B cell (primary cell): Measurements from ENCODE around the gene GULP1. TPM values are rescaled to one million over a fixed set of nuclear protein-coding genes. Genes with fewer than 3 reads are reported as not detected.

ENCODE experiments used
- ATAC-seq: fragments of 200-7000 bp; cut with Tn5 transposase; one replicate; pipeline ENCODE4 v1.10.0; 2021; ENCODE audit warnings: low read depth, mild to moderate bottlenecking, moderate number of reproducible peaks, moderate library complexity
- CTCF ChIA-PET: fragments of 350-600 bp; sonication (Branson Sonifier 250); formaldehyde crosslinking; loops from one replicate; lab custom pipeline; 2021; ENCODE audit warnings: antibody characterized with exemption, inconsistent platforms; lab: Charles Lee
- POLR2A ChIA-PET: fragments of 350-600 bp; sonication (Branson Sonifier 250); formaldehyde crosslinking; loops from one replicate; lab custom pipeline; 2021; ENCODE audit warnings: antibody characterized with exemption; lab: Charles Lee
- DNase-seq: peaks from one replicate; pipeline ENCODE4 v3.0.0; 2013
- H2AFZ ChIP-seq: 2 replicates; pipeline ENCODE4 v1.6.1; 2012; ENCODE audit warnings: mild to moderate bottlenecking, low read depth, low read length; ENCODE audit not compliant: insufficient read depth, poor library complexity, severe bottlenecking
- H3K27ac ChIP-seq, 2 donors: 1 replicate in 1 of 2; 2 replicates in 1 of 2; pipeline ENCODE4 v1.5.1; 2012 to 2013; ENCODE audit warnings: low read length in 2 of 2, mild to moderate bottlenecking in 2 of 2, moderate library complexity in 1 of 2
- H3K27me3 ChIP-seq, 4 experiments: fragments of 200-600 bp in 1 of 4; sonication (generic) in 1 of 4; replicated peaks in 1 of 4; 1 replicate in 2 of 4; 2 replicates in 2 of 4; pipeline versions ENCODE4 v1.6.1 to v1.7.0; 2013 to 2016; ENCODE audit warnings: low read length in 3 of 4, mild to moderate bottlenecking in 2 of 4, mixed read lengths in 1 of 4, moderate library complexity in 1 of 4; ENCODE audit not compliant: insufficient read depth in 4 of 4, control insufficient read depth in 3 of 4; ENCODE audit errors: control extremely low read depth in 1 of 4
- H3K36me3 ChIP-seq, 2 experiments: replicated peaks in 1 of 2; 1 replicate in 1 of 2; 2 replicates in 1 of 2; pipeline versions ENCODE4 v1.6.1 to v1.7.1; 2013; ENCODE audit warnings: low read length in 1 of 2; ENCODE audit not compliant: insufficient read depth in 2 of 2, control insufficient read depth in 1 of 2; ENCODE audit errors: control extremely low read depth in 1 of 2, extremely low read depth in 1 of 2
- H3K4me1 ChIP-seq, 2 donors: fragments of 200-600 bp in 1 of 2; sonication (generic) in 1 of 2; 1 replicate in 1 of 2; 2 replicates in 1 of 2; pipeline versions ENCODE4 v1.5.1 to v1.6.1; 2013 to 2017; ENCODE audit warnings: low read length in 2 of 2; ENCODE audit not compliant: control insufficient read depth in 2 of 2, insufficient read depth in 2 of 2
- H3K4me2 ChIP-seq: replicated peaks from 2 replicates; pipeline ENCODE3; 2012; ENCODE audit warnings: mild to moderate bottlenecking, low read depth, low read length; ENCODE audit not compliant: poor library complexity, severe bottlenecking
- H3K4me3 ChIP-seq, 5 experiments: fragments of 200-600 bp in 1 of 5; sonication (generic) in 1 of 5; 1 replicate in 3 of 5; 2 replicates in 2 of 5; pipeline versions ENCODE4 v1.5.1 to v1.7.0; 2011 to 2016; ENCODE audit warnings: low read length in 4 of 5, mild to moderate bottlenecking in 4 of 5, low read depth in 2 of 5, control low read depth in 1 of 5, moderate library complexity in 1 of 5; ENCODE audit not compliant: insufficient read depth in 1 of 5; ENCODE audit errors: control extremely low read depth in 1 of 5, extremely low read depth in 1 of 5
- H3K79me2 ChIP-seq: fragments of 200-600 bp; sonication (generic); one replicate; pipeline ENCODE4 v1.6.0; 2016; ENCODE audit warnings: low read length; ENCODE audit not compliant: control insufficient read depth, insufficient read depth
- H3K9ac ChIP-seq: fragments of 200-600 bp; sonication (generic); 2 replicates; pipeline ENCODE4 v1.6.1; 2017; ENCODE audit warnings: mild to moderate bottlenecking, low read length, moderate library complexity
- H3K9me3 ChIP-seq, 3 donors: one replicate each; pipeline versions ENCODE4 v1.6.1 to v1.7.1; 2013; ENCODE audit warnings: low read length in 2 of 3; ENCODE audit not compliant: control insufficient read depth in 2 of 3, insufficient read depth in 1 of 3; ENCODE audit errors: control extremely low read depth in 1 of 3
- H4K20me1 ChIP-seq: 2 replicates; pipeline ENCODE4 v1.6.0; 2012; ENCODE audit warnings: mild to moderate bottlenecking, low read length; ENCODE audit not compliant: insufficient read depth, control insufficient read depth, poor library complexity, severe bottlenecking
- H3K27ac Mint-ChIP-seq: one replicate; pipeline ENCODE4 v1.8.0; 2021; ENCODE audit warnings: mixed read lengths
- H3K27me3 Mint-ChIP-seq: one replicate; pipeline ENCODE4 v1.8.0; 2021; ENCODE audit warnings: mixed read lengths
- H3K4me1 Mint-ChIP-seq: one replicate; pipeline ENCODE4 v1.8.0; 2021; ENCODE audit warnings: mixed read lengths
- H3K4me3 Mint-ChIP-seq: one replicate; pipeline ENCODE4 v1.8.0; 2021; ENCODE audit warnings: mixed read lengths
- H3K9me3 Mint-ChIP-seq: one replicate; pipeline ENCODE4 v1.8.0; 2022; ENCODE audit warnings: mixed read lengths; ENCODE audit not compliant: insufficient read depth
- EZH2 ChIP-seq: IDR thresholded peaks from 2 replicates; pipeline ENCODE4 v1.6.1; 2012; ENCODE audit warnings: borderline replicate concordance, low read depth, mild to moderate bottlenecking, moderate library complexity, low read length; ENCODE audit not compliant: insufficient read depth, poor library complexity, severe bottlenecking
- WGBS: methylation state at CpG from one replicate; pipeline ENCODE4 v1.1.5; 2013; ENCODE audit warnings: missing lambda C conversion rate; ENCODE audit not compliant: insufficient coverage; 5-methylcytosine and 5-hydroxymethylcytosine counted together
- intact Hi-C: fragments of 100-400 bp; cut with micrococcal nuclease; formaldehyde crosslinking; loops from one replicate; pipeline ENCODE4 v1.10.0; 2022
- polyA plus RNA-seq: library from polyadenylated mRNA; depleted of rRNA; stranded (reverse); fragments of >200 nt; gene quantifications from 2 replicates; pipeline ENCODE4 v1.2.3, GENCODE V29; 2012
- total RNA-seq, 2 donors: library from RNA; stranded (reverse); fragments of 120-200 nt in 1 of 2; gene quantifications; 1 replicate in 1 of 2; 2 replicates in 1 of 2; pipeline versions ENCODE4 v1.2.3 to v1.2.4, GENCODE V29; 2013 to 2022
- TF ChIP-seq, protein P1 (sequence below): fragments of 200-600 bp; IDR thresholded peaks from one replicate; pipeline ENCODE4 v1.8.0; 2022; ENCODE audit warnings: antibody characterized with exemption, mild to moderate bottlenecking

GULP1 gene
- total and polyA plus RNA-seq, 2 donors (not counting 1 experiment from before 2014, with no cell fraction given), result not detected

DNA sequence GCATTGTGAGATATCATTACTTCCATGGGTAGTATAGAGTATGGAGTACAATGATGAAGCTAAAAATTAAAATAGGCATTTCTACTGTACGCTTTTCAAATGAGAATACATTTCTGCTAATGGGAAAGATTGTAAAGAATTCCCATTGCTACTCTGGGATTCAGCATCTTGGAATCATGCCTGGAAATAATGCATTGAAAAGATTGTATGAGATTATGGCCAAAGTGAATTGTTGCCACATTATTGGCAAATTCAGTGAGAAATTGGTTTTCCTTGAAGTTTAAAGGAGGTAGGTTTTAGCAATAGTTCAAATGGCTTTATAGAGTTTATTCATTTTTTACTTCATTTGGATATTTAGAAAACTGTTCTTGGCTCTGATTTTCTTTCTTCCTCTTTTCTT, 157.9 kb downstream of the GULP1 start:
- intact Hi-C loops, result no loop called here
- Histone ChIP-seq H3K27me3 (no peaks in the 10 kb centered on the region), H3K4me2 (no peak overlapping the region), H3K9ac (no peak overlapping the region), H3K4me1 (no peaks in the 10 kb centered on the region), H3K4me3 (no peak overlapping the region), H2AFZ (no peak overlapping the region), H3K9me3 (no peaks in the 10 kb centered on the region), H4K20me1 (no peaks in the 10 kb centered on the region), H3K36me3 (no peaks in the 10 kb centered on the region), H3K79me2 (no peaks in the 10 kb centered on the region), H3K27ac (no peak overlapping the region)
- TF ChIP-seq, protein P1, sequence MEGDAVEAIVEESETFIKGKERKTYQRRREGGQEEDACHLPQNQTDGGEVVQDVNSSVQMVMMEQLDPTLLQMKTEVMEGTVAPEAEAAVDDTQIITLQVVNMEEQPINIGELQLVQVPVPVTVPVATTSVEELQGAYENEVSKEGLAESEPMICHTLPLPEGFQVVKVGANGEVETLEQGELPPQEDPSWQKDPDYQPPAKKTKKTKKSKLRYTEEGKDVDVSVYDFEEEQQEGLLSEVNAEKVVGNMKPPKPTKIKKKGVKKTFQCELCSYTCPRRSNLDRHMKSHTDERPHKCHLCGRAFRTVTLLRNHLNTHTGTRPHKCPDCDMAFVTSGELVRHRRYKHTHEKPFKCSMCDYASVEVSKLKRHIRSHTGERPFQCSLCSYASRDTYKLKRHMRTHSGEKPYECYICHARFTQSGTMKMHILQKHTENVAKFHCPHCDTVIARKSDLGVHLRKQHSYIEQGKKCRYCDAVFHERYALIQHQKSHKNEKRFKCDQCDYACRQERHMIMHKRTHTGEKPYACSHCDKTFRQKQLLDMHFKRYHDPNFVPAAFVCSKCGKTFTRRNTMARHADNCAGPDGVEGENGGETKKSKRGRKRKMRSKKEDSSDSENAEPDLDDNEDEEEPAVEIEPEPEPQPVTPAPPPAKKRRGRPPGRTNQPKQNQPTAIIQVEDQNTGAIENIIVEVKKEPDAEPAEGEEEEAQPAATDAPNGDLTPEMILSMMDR, result no peak
- no peak for TF ChIP-seq EZH2
- 86% methylated on average over 1 of the region's 1 CpG for WGBS
- peaks cover 3% of the 10 kb centered on the region for H3K9me3 Mint-ChIP-seq
- ChIA-PET POLR2A (no interaction called here), CTCF (no interaction called here)
- no peaks in the 10 kb centered on the region for H3K4me1 Mint-ChIP-seq
- no peak overlapping the region for H3K27ac Mint-ChIP-seq
- ATAC-seq, result no peak
- no peak overlapping the region for H3K4me3 Mint-ChIP-seq
- no peaks in the 10 kb centered on the region for H3K27me3 Mint-ChIP-seq
- no peak for DNase-seq

- CTCF ChIA-PET, result no interaction called here
Observed at GRCh38 chr2:188449971-188450370, 158.3 kb downstream of the GULP1 start.

More at GRCh38 chr2:188449971-188450370, 158.3 kb downstream of the GULP1 start:
- Mint-ChIP-seq H3K4me3 (no peak overlapping the region), H3K4me1 (no peaks in the 10 kb centered on the region), H3K27me3 (no peaks in the 10 kb centered on the region), H3K9me3 (peaks cover 3% of the 10 kb centered on the region), H3K27ac (no peak overlapping the region)
- Histone ChIP-seq H3K9me3 (no peaks in the 10 kb centered on the region), H4K20me1 (no peaks in the 10 kb centered on the region), H3K36me3 (no peaks in the 10 kb centered on the region), H3K27ac (no peak overlapping the region), H3K79me2 (no peaks in the 10 kb centered on the region), H3K4me1 (no peaks in the 10 kb centered on the region), H3K9ac (no peak overlapping the region), H3K27me3 (no peaks in the 10 kb centered on the region), H2AFZ (no peak overlapping the region), H3K4me2 (no peak overlapping the region), H3K4me3 (no peak overlapping the region)
- TF ChIP-seq, protein P1, result no peak
- TF ChIP-seq EZH2, result no peak
- POLR2A ChIA-PET, result no interaction called here
- DNase-seq, result no peak
- intact Hi-C loops, result no loop called here
- no peak for ATAC-seq
